A549 (cell line): ENCODE results near the gene COL5A1. TPM values are rescaled to one million over a fixed set of nuclear protein-coding genes. Genes with fewer than 3 reads are reported as not detected.

Source experiments
- ATAC-seq, 2 experiments: fragments of 200-7000 bp in 1 of 2; fragments of >200 bp in 1 of 2; cut with Nextera tagmentation in 1 of 2; cut with Tn5 transposase in 1 of 2; 3 replicates each; pipeline versions ENCODE4 v1.8.0 to v1.9.1; 2018 to 2020; ENCODE audit warnings: mild to moderate bottlenecking in 1 of 2, moderate library complexity in 1 of 2
- CTCF ChIA-PET: fragments of 300-600 bp; sonication (Branson Sonifier 250); formaldehyde crosslinking; extraction: SDS; loops from one replicate; lab custom pipeline; 2021; ENCODE audit warnings: antibody characterized with exemption, inconsistent platforms; lab: Yijun Ruan, JAX
- POLR2A ChIA-PET: fragments of 350-600 bp; formaldehyde crosslinking; extraction: SDS; loops from one replicate; lab custom pipeline; 2021; ENCODE audit warnings: antibody characterized with exemption, inconsistent platforms; lab: Yijun Ruan, JAX
- DNase-seq, 2 experiments: peaks; one replicate each; pipeline versions ENCODE4 v3.0.0 to v3.0.0-alpha.2; 2011 to 2016; ENCODE audit warnings: low read depth in 1 of 2, low spot score in 1 of 2
- FAIRE-seq: peaks from 2 replicates; lab custom pipeline; 2011; peaks lifted over from hg19 to GRCh38; lab: Jason Lieb, UNC
- H3K27ac ChIP-seq, 2 experiments: fragments of >200 bp; sonication (Bioruptor Twin); formaldehyde crosslinking; 3 replicates each; pipeline ENCODE4 v1.5.1; 2016 to 2017
- H3K4me1 ChIP-seq: fragments of >200 bp; sonication (Bioruptor Twin); formaldehyde crosslinking; 3 replicates; pipeline ENCODE4 v1.6.1; 2016
- H3K4me2 ChIP-seq: fragments of >200 bp; sonication (Bioruptor Twin); formaldehyde crosslinking; 3 replicates; pipeline ENCODE4 v1.6.1; 2016
- H3K4me3 ChIP-seq: fragments of >200 bp; sonication (Bioruptor Twin); formaldehyde crosslinking; 3 replicates; pipeline ENCODE4 v1.5.1; 2016
- H3K9me3 ChIP-seq: fragments of >200 bp; sonication (Bioruptor Twin); formaldehyde crosslinking; 3 replicates; pipeline ENCODE4 v1.6.1; 2016
- BHLHE40 ChIP-seq: IDR thresholded peaks from 2 replicates; pipeline ENCODE4 v1.6.1; 2012; ENCODE audit warnings: low read depth, low read length, inconsistent platforms
- EHF ChIP-seq: fragments of 250-450 bp; sonication (Bioruptor Pico); IDR thresholded peaks from 2 replicates; pipeline ENCODE4 v1.5.0; 2020; ENCODE audit warnings: mild to moderate bottlenecking
- EHMT2 ChIP-seq: fragments of 200-600 bp; sonication (generic); IDR thresholded peaks from 2 replicates; pipeline ENCODE4 v1.6.1; 2016; ENCODE audit warnings: antibody characterized with exemption, low read depth, mild to moderate bottlenecking, moderate library complexity
- EP300 ChIP-seq, 2 experiments: fragments of >200 bp; sonication (Bioruptor Twin); formaldehyde crosslinking; IDR thresholded peaks; 2 replicates in 1 of 2; 3 replicates in 1 of 2; pipeline ENCODE4 v1.6.1; 2016 to 2017
- FOXS1 ChIP-seq: fragments of 250-450 bp; sonication (Bioruptor Pico); IDR thresholded peaks from 2 replicates; pipeline ENCODE4 v1.5.0; 2020; ENCODE audit warnings: mild to moderate bottlenecking, moderate library complexity
- HDAC2 ChIP-seq: fragments of 200-600 bp; sonication (generic); IDR thresholded peaks from 2 replicates; pipeline ENCODE4 v1.6.1; 2016
- HOXB13 ChIP-seq: fragments of 250-450 bp; sonication (Bioruptor Pico); IDR thresholded peaks from 2 replicates; pipeline ENCODE4 v1.5.0; 2020; ENCODE audit warnings: low read depth, mild to moderate bottlenecking, moderate library complexity
- HOXB5 ChIP-seq: fragments of 250-450 bp; sonication (Bioruptor Pico); IDR thresholded peaks from 2 replicates; pipeline ENCODE4 v1.5.0; 2020; ENCODE audit warnings: mild to moderate bottlenecking, moderate library complexity
- JUN ChIP-seq, 2 experiments: fragments of >200 bp; sonication (Bioruptor Twin); formaldehyde crosslinking; IDR thresholded peaks; 2 replicates in 1 of 2; 3 replicates in 1 of 2; pipeline ENCODE4 v1.6.1; 2016 to 2017
- JUNB ChIP-seq: fragments of >200 bp; sonication (Bioruptor Twin); formaldehyde crosslinking; IDR thresholded peaks from 2 replicates; pipeline ENCODE4 v1.6.1; 2016
- KDM1A ChIP-seq: fragments of 200-600 bp; sonication (generic); IDR thresholded peaks from 2 replicates; pipeline ENCODE4 v1.6.1; 2016; ENCODE audit warnings: low read depth, mild to moderate bottlenecking
- KDM5A ChIP-seq: fragments of 200-600 bp; sonication (generic); IDR thresholded peaks from 2 replicates; pipeline ENCODE4 v1.6.1; 2016; ENCODE audit warnings: antibody characterized with exemption, mild to moderate bottlenecking
- MAFK ChIP-seq: fragments of 450-650 bp; IDR thresholded peaks from 2 replicates; pipeline ENCODE4 v1.6.1; 2014; ENCODE audit not compliant: partially characterized antibody
- MYC ChIP-seq: IDR thresholded peaks from 2 replicates; pipeline ENCODE4 v1.6.1; 2012; ENCODE audit warnings: mild to moderate bottlenecking, inconsistent platforms, low read length, improper control_type of control experiment, borderline replicate concordance
- NFE2L2 ChIP-seq: fragments of 150-350 bp; conservative IDR thresholded peaks from 2 replicates; pipeline ENCODE4 v1.6.1; 2014; ENCODE audit warnings: low read length
- NPAS2 ChIP-seq: fragments of 250-450 bp; sonication (Bioruptor Pico); IDR thresholded peaks from 2 replicates; pipeline ENCODE4 v1.8.0; 2022; ENCODE audit warnings: mild to moderate bottlenecking, moderate library complexity, borderline replicate concordance
- POLR2A ChIP-seq: IDR thresholded peaks from 2 replicates; pipeline ENCODE4 v1.6.1; 2012; ENCODE audit warnings: mild to moderate bottlenecking, low read length
- POLR2AphosphoS2 ChIP-seq: conservative IDR thresholded peaks from 2 replicates; pipeline ENCODE4 v1.6.1; 2012; ENCODE audit warnings: low read length, improper control_type of control experiment, inconsistent platforms
- RAD21 ChIP-seq, 2 experiments: fragments of >200 bp in 1 of 2; sonication (Bioruptor Twin) in 1 of 2; formaldehyde crosslinking in 1 of 2; IDR thresholded peaks in 1 of 2; conservative IDR thresholded peaks in 1 of 2; 2 replicates in 1 of 2; 3 replicates in 1 of 2; pipeline ENCODE4 v1.6.1; 2012 to 2018; ENCODE audit warnings: inconsistent platforms in 1 of 2
- TP53 ChIP-seq: fragments of 250-450 bp; sonication (Bioruptor Pico); IDR thresholded peaks from 2 replicates; pipeline ENCODE4 v1.5.0; 2021; ENCODE audit warnings: mild to moderate bottlenecking, moderate library complexity
- ZNF302 ChIP-seq: fragments of 250-450 bp; sonication (Bioruptor Pico); IDR thresholded peaks from 2 replicates; pipeline ENCODE4 v1.9.0; 2021; ENCODE audit warnings: inconsistent platforms, mild to moderate bottlenecking, moderate library complexity
- WGBS: methylation state at CpG from one replicate; pipeline ENCODE4 v1.1.6; 2017; ENCODE audit errors: missing lambda C conversion rate; 5-methylcytosine and 5-hydroxymethylcytosine counted together
- polyA plus RNA-seq, 4 experiments: library from polyadenylated mRNA; depleted of rRNA in 3 of 4; stranded (reverse); fragments of >200 nt; fragmentation: RNase III in 1 of 4; extraction: RNeasy Plus Mini Kit Qiagen cat#74134 plus additional on column Dnase treatment in 1 of 4; gene quantifications; 2 replicates in 3 of 4; 3 replicates in 1 of 4; pipeline ENCODE4 v1.2.3, GENCODE V29; 2011 to 2017
- TF ChIP-seq, protein P1 (sequence below): IDR thresholded peaks from 2 replicates; pipeline ENCODE4 v1.6.1; 2012; ENCODE audit warnings: low read depth, borderline replicate concordance
- TF ChIP-seq, protein P2 (sequence below): IDR thresholded peaks from 2 replicates; pipeline ENCODE4 v1.6.1; 2012

The COL5A1 gene
- polyA plus RNA-seq, 2 of the 4 experiments (the other 2 are of a cell fraction), result 16.1 to 67.5 TPM

DNA sequence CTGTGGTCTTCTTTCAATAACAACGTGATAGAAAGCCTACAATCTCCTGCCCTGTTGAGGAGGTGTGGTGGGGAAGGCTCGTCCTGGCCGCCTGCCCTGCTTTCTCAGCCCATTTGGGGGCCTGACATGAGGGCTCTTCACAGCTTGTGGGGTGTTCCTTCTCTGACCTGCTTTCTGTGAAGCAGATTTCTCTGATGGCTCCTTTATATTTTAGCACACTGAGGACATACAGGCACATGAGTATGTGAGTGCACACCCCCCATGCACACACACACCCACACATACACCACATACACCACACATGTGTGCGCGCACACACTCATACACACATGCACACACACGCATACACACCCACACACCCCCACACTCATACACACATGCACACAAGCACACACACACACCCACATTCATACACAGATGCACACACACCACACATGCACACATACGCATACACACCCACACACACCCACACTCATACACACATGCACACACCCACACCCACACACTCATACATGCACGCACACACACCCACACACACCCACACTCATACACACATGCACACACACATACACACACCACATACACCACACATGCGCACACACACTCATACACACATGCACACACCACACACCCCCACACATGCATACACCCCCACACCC, 117.5 kb downstream of the COL5A1 start:
- Histone ChIP-seq H3K9me3 (no peaks in the 10 kb centered on the region), H3K27ac (no peak overlapping the region), H3K4me2 (no peak overlapping the region), H3K4me1 (no peaks in the 10 kb centered on the region), H3K4me3 (no peak overlapping the region)
- ChIA-PET POLR2A (no interaction called here), CTCF (interaction anchor here (1.0 to 2.2 kb wide), 2 partner anchors 8 to 310 kb away, joined by 3 to 6 read pairs; no protein-coding TSS in a partner anchor)
- 68% methylated on average over 9 of the region's 9 CpGs for WGBS
- DNase-seq, result no peak
- TF ChIP-seq RAD21 (conservative IDR thresholded peaks at IDR 0.05 in 1 of 2, IDR thresholded peaks at IDR 0.05 in 1 of 2) (no peak), EHF (no peak), MAFK (no peak), KDM5A (no peak), NPAS2 (CRISPR knock-in tag) (no peak), MYC (no peak), HOXB13 (CRISPR knock-in tag) (no peak), POLR2AphosphoS2 (no peak), FOXS1 (CRISPR knock-in tag) (no peak), KDM1A (no peak), JUNB (no peak), HDAC2 (no peak)
- TF ChIP-seq, protein P1, sequence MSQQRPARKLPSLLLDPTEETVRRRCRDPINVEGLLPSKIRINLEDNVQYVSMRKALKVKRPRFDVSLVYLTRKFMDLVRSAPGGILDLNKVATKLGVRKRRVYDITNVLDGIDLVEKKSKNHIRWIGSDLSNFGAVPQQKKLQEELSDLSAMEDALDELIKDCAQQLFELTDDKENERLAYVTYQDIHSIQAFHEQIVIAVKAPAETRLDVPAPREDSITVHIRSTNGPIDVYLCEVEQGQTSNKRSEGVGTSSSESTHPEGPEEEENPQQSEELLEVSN, result no peak
- TF ChIP-seq, protein P2, sequence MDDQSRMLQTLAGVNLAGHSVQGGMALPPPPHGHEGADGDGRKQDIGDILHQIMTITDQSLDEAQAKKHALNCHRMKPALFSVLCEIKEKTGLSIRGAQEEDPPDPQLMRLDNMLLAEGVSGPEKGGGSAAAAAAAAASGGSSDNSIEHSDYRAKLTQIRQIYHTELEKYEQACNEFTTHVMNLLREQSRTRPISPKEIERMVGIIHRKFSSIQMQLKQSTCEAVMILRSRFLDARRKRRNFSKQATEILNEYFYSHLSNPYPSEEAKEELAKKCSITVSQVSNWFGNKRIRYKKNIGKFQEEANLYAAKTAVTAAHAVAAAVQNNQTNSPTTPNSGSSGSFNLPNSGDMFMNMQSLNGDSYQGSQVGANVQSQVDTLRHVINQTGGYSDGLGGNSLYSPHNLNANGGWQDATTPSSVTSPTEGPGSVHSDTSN, result no peak
- no peak for FAIRE-seq
- ATAC-seq, result no peak

- Histone ChIP-seq H3K4me3 (no peak overlapping the region), H3K4me2 (no peak overlapping the region), H3K9me3 (no peaks in the 10 kb centered on the region), H3K4me1 (no peaks in the 10 kb centered on the region), H3K27ac (no peak overlapping the region)
- WGBS, result 82% methylated on average over 7 of the region's 8 CpGs
- FAIRE-seq (no peak), DNase-seq (no peak), ATAC-seq (no peak)
- ChIA-PET CTCF (no interaction called here), POLR2A (no interaction called here)
- TF ChIP-seq NFE2L2, result no peak
- TF ChIP-seq EHMT2, result no peak
- no peak for TF ChIP-seq JUN (IDR thresholded peaks at IDR 0.05)
- no peak for TF ChIP-seq TP53 (CRISPR knock-in tag)
Measured at GRCh38 chr9:134759913-134760312, 118.3 kb downstream of the COL5A1 start.

DNA sequence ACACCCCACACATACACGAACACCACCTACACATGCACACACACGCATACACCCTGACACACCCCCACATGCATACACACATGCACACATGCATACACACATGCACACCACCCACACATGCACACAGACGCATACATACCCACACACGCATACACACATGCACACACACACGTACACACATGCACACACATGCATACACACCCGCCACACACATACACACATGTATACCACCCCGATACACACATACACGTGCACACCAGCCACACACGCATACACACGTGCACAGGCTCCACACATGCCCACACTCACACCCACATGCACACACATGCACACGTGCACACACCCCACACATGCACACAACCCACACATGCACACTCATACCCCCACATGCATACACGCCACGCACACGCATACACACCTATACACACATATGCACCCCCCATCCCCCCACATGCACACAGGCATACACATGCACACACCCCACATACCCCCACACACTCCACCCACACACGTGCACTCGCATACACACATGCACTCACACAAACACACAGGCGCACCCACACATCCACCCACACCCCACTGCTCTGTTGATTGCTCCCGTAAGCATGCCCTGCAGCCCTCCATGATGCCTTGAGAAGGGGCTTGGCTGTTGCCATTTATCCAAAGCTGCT, 119.3 kb downstream of the COL5A1 start:
- 89% methylated on average over 18 of the region's 18 CpGs for WGBS
- ChIA-PET CTCF (no interaction called here), POLR2A (no interaction called here)
- H3K4me3 ChIP-seq, result no peak overlapping the region
- ATAC-seq (no peak), FAIRE-seq (no peak), DNase-seq (no peak)
- no peaks in the 10 kb centered on the region for H3K4me1 ChIP-seq
- H3K4me2 ChIP-seq, result no peak overlapping the region
- TF ChIP-seq NFE2L2, result no peak
- no peak for TF ChIP-seq EP300 (IDR thresholded peaks at IDR 0.05)
- no peak for TF ChIP-seq HOXB5 (CRISPR knock-in tag)
- TF ChIP-seq BHLHE40, result no peak
- no peak for TF ChIP-seq ZNF302 (CRISPR knock-in tag)
- TF ChIP-seq POLR2A, result no peak
- TF ChIP-seq JUNB, result no peak
- H3K27ac ChIP-seq, result no peak overlapping the region
- no peaks in the 10 kb centered on the region for H3K9me3 ChIP-seq
